ENCODE data around the gene NEIL1.

NEIL1 gene

GRCh38 chr15:75357976-75358673, 11.3 kb downstream of the NEIL1 start:
- DNase-seq, result no peak

- no peak for DNase-seq
Observed at GRCh38 chr15:75358771-75359536, 12.1 kb downstream of the NEIL1 start.

GRCh38 chr15:75359537-75360250, 12.9 kb downstream of the NEIL1 start:
- no peak for DNase-seq

- no peak for DNase-seq
Observed at GRCh38 chr15:75360391-75360790, 13.6 kb downstream of the NEIL1 start.

GRCh38 chr15:75360856-75361255, 14.0 kb downstream of the NEIL1 start:
- DNase-seq, result no peak

GRCh38 chr15:75361361-75361988, 14.6 kb downstream of the NEIL1 start:
- no peak for DNase-seq

- DNase-seq, result no peak
Observed at GRCh38 chr15:75361989-75362641, 15.3 kb downstream of the NEIL1 start.

GRCh38 chr15:75362642-75363249, 15.9 kb downstream of the NEIL1 start:
- DNase-seq, result no peak

GRCh38 chr15:75363786-75364185, 16.9 kb downstream of the NEIL1 start:
- DNase-seq, result no peak

- no peak for DNase-seq
Observed at GRCh38 chr15:75364881-75365280, 18.0 kb downstream of the NEIL1 start.

GRCh38 chr15:75366163-75366562, 19.3 kb downstream of the NEIL1 start:
- no peak for DNase-seq

GRCh38 chr15:75367006-75367405, 20.2 kb downstream of the NEIL1 start:
- DNase-seq, result no peak

GRCh38 chr15:75367406-75367912, 20.6 kb downstream of the NEIL1 start:
- DNase-seq, result no peak

- peak; percentile 98 for DNase-seq
Observed at GRCh38 chr15:75367913-75368688, 21.3 kb downstream of the NEIL1 start, which contains the start of gene MAN2C1. TSS of gene MAN2C1 (minus strand) at chr15:75368607. CDS start at chr15:75368583, 24 bp downstream.

- DNase-seq, result peak; percentile 26
Observed at GRCh38 chr15:75368689-75369239, 21.9 kb downstream of the NEIL1 start.

- DNase-seq, result no peak
Observed at GRCh38 chr15:75369897-75370581, 23.2 kb downstream of the NEIL1 start.

- no peak for DNase-seq
Observed at GRCh38 chr15:75371486-75371885, 24.6 kb downstream of the NEIL1 start.

GRCh38 chr15:75371901-75372688, 25.3 kb downstream of the NEIL1 start:
- no peak for DNase-seq

GRCh38 chr15:75380773-75381172, 33.9 kb downstream of the NEIL1 start:
- DNase-seq, result no peak
